Stimulated activated CD8-positive, alpha-beta memory T cell treated with anti-CD3 and anti-CD28 coated beads, Interleukin-4, amount 100 ng/mL, for 4 hours (primary cell): Measurements from ENCODE around the gene SGMS1.
"Not testable (repeated sequence)": the region's sequence is repeated elsewhere in the genome, so short reads cannot be mapped to it uniquely, and the experiment has no call there.

Experiments used
- DNase-seq, 2 donors: peaks; one replicate each; pipeline ENCODE4 v3.0.0-alpha.2; 2020; ENCODE audit warnings: low read depth in 2 of 2, low spot score in 1 of 2

Gene SGMS1

GRCh38 chr10:50540069-50540825 lies 83.5 kb downstream of the SGMS1 start:
- no peak for DNase-seq

GRCh38 chr10:50538555-50539398 lies 85.0 kb downstream of the SGMS1 start:
- no peak for DNase-seq

- no peak for DNase-seq
These were observed 87.0 kb downstream of the SGMS1 start for GRCh38 chr10:50536617-50537240.

GRCh38 chr10:50534748-50535376 lies 88.9 kb downstream of the SGMS1 start:
- DNase-seq: not testable (repeated sequence)

GRCh38 chr10:50533296-50533695 lies 90.5 kb downstream of the SGMS1 start:
- no peak for DNase-seq

GRCh38 chr10:50531388-50532077 lies 92.2 kb downstream of the SGMS1 start:
- no peak for DNase-seq

GRCh38 chr10:50529660-50530059 lies 94.1 kb downstream of the SGMS1 start:
- no peak for DNase-seq

GRCh38 chr10:50528206-50528605 lies 95.5 kb downstream of the SGMS1 start:
- DNase-seq: no peak

GRCh38 chr10:50527442-50528043 lies 96.2 kb downstream of the SGMS1 start:
- DNase-seq: no peak

- no peak for DNase-seq
These were observed 97.6 kb downstream of the SGMS1 start for GRCh38 chr10:50526185-50526584.

GRCh38 chr10:50523357-50523756 lies 100.4 kb downstream of the SGMS1 start:
- DNase-seq: no peak

GRCh38 chr10:50522908-50523307 lies 100.8 kb downstream of the SGMS1 start:
- no peak for DNase-seq

GRCh38 chr10:50520115-50520514 lies 103.6 kb downstream of the SGMS1 start:
- DNase-seq: no peak

GRCh38 chr10:50517626-50518025 lies 106.1 kb downstream of the SGMS1 start:
- no peak for DNase-seq

GRCh38 chr10:50516171-50516570 lies 107.6 kb downstream of the SGMS1 start:
- DNase-seq: no peak

GRCh38 chr10:50515420-50515819 lies 108.3 kb downstream of the SGMS1 start:
- DNase-seq: no peak

- DNase-seq: no peak
These were observed 108.8 kb downstream of the SGMS1 start for GRCh38 chr10:50514995-50515394.

- no peak for DNase-seq
These were observed 109.8 kb downstream of the SGMS1 start for GRCh38 chr10:50513956-50514355.

- DNase-seq: no peak
These were observed 110.9 kb downstream of the SGMS1 start for GRCh38 chr10:50512743-50513416.

- no peak for DNase-seq
These were observed 111.6 kb downstream of the SGMS1 start for GRCh38 chr10:50512214-50512595.
